IPS-18a (cell line): ENCODE data around the gene AVP.

Experiments
- H3K27ac ChIP-seq: one replicate; pipeline ENCODE4 v1.5.1; 2013; ENCODE audit warnings: low read length
- H3K27me3 ChIP-seq: one replicate; pipeline ENCODE4 v1.6.1; 2013; ENCODE audit warnings: mild to moderate bottlenecking, low read length; ENCODE audit not compliant: control insufficient read depth, insufficient read depth
- H3K36me3 ChIP-seq: one replicate; pipeline ENCODE4 v1.6.1; 2013; ENCODE audit warnings: low read depth, low read length; ENCODE audit not compliant: control insufficient read depth
- H3K4me1 ChIP-seq: one replicate; pipeline ENCODE4 v1.6.1; 2013; ENCODE audit warnings: low read depth, low read length; ENCODE audit not compliant: control insufficient read depth
- H3K4me3 ChIP-seq: one replicate; pipeline ENCODE4 v1.5.1; 2013; ENCODE audit warnings: low read length
- H3K9ac ChIP-seq: one replicate; pipeline ENCODE4 v1.6.1; 2013; ENCODE audit warnings: mild to moderate bottlenecking, low read length, moderate library complexity
- H3K9me3 ChIP-seq: one replicate; pipeline ENCODE4 v1.6.1; 2013; ENCODE audit warnings: low read depth, low read length; ENCODE audit not compliant: control insufficient read depth

Gene AVP

GRCh38 chr20:3041854-3042409 is 42.6 kb downstream of the AVP start:
- Histone ChIP-seq H3K4me3 (peak overlapping the region; percentile 11), H3K27ac (no peak overlapping the region), H3K36me3 (peaks cover 31% of the 10 kb centered on the region), H3K9me3 (no peaks in the 10 kb centered on the region), H3K4me1 (peaks cover 11% of the 10 kb centered on the region), H3K9ac (no peak overlapping the region), H3K27me3 (no peaks in the 10 kb centered on the region)

- Histone ChIP-seq H3K9ac (no peak overlapping the region), H3K4me1 (peaks cover 7% of the 10 kb centered on the region), H3K27me3 (no peaks in the 10 kb centered on the region), H3K4me3 (no peak overlapping the region), H3K27ac (no peak overlapping the region), H3K9me3 (no peaks in the 10 kb centered on the region), H3K36me3 (peaks cover 48% of the 10 kb centered on the region)
Observed at GRCh38 chr20:3040086-3040485, 44.4 kb downstream of the AVP start.

- no peak overlapping the region for H3K27ac ChIP-seq
- peaks cover 4% of the 10 kb centered on the region for H3K4me1 ChIP-seq
- no peak overlapping the region for H3K4me3 ChIP-seq
- H3K9ac ChIP-seq, result no peak overlapping the region
- H3K9me3 ChIP-seq, result no peaks in the 10 kb centered on the region
- no peaks in the 10 kb centered on the region for H3K27me3 ChIP-seq
- H3K36me3 ChIP-seq, result peaks cover 52% of the 10 kb centered on the region
Observed at GRCh38 chr20:3039426-3039825, 45.1 kb downstream of the AVP start.

DNA sequence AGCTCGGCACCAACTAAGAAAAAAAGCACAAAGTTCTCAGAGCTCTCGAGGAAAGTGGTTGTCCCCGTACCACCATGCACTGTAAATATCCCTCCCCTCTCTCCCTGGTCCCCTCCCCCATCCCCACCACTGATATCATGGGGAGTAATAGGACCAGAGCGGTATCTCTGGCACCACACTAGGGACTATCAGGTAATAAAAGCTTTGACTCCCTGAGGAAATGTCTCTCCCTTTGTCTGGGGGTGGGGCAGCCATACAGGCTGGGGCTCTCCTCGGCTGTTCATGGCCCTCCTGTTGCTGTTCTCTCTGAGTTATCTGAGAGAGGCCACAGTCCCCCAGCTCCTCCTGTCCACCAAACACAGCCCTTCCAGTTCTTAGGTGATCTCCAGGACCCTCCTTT is 46.1 kb downstream of the AVP start:
- Histone ChIP-seq H3K27me3 (no peaks in the 10 kb centered on the region), H3K9ac (no peak overlapping the region), H3K36me3 (peaks cover 52% of the 10 kb centered on the region), H3K9me3 (no peaks in the 10 kb centered on the region), H3K4me3 (no peak overlapping the region), H3K4me1 (peaks cover 4% of the 10 kb centered on the region), H3K27ac (no peak overlapping the region)

GRCh38 chr20:3037654-3038053 is 46.9 kb downstream of the AVP start:
- Histone ChIP-seq H3K27ac (no peak overlapping the region), H3K4me3 (no peak overlapping the region), H3K27me3 (no peaks in the 10 kb centered on the region), H3K36me3 (peaks cover 52% of the 10 kb centered on the region), H3K4me1 (peaks cover 4% of the 10 kb centered on the region), H3K9me3 (no peaks in the 10 kb centered on the region), H3K9ac (no peak overlapping the region)

DNA sequence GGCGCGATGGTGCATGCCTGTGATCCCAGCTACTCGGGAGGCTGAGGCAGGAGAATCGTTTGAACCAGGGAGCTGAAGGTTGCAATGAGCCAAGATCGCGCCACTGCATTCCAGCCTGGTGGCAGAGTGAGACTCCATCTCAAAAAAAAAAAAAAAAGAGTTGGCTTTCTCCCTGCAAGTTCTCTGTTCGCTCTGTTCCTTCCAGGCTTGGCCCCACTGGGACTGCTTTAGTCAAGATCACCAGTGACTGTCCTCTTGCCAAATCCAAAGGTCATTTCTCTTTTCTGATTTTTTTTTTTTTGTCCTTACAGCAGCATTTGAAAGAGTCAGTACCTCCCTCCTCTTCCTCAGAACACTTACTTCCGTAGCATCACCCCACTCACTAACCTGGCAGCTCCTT is 51.9 kb downstream of the AVP start:
- Histone ChIP-seq H3K27ac (no peak overlapping the region), H3K9me3 (no peaks in the 10 kb centered on the region), H3K4me3 (no peak overlapping the region), H3K4me1 (no peaks in the 10 kb centered on the region), H3K9ac (no peak overlapping the region), H3K27me3 (no peaks in the 10 kb centered on the region), H3K36me3 (peaks cover 47% of the 10 kb centered on the region)
